Activated CD4-positive, alpha-beta T cell treated with anti-CD3 and anti-CD28 coated beads, Interleukin-2, amount 10 ng/mL, durations not matched to agents 24 days and 14 days (primary cell): ENCODE results near the gene FANCI. TPM values are rescaled to one million over a fixed set of nuclear protein-coding genes. Genes with fewer than 3 reads are reported as not detected.

Experiments used
- DNase-seq: peaks from one replicate; pipeline ENCODE4 v3.0.0; 2022
- H3K27ac Mint-ChIP-seq: one replicate; pipeline ENCODE4 v1.8.0; 2022; ENCODE audit warnings: mild to moderate bottlenecking, mixed read lengths
- H3K27me3 Mint-ChIP-seq: one replicate; pipeline ENCODE4 v1.8.0; 2022; ENCODE audit warnings: mixed read lengths
- H3K36me3 Mint-ChIP-seq: one replicate; pipeline ENCODE4 v1.8.0; 2022; ENCODE audit warnings: low read depth, mild to moderate bottlenecking, mixed read lengths
- H3K4me1 Mint-ChIP-seq: one replicate; pipeline ENCODE4 v1.8.0; 2021; ENCODE audit warnings: mixed read lengths
- H3K4me3 Mint-ChIP-seq: one replicate; pipeline ENCODE4 v1.8.0; 2022; ENCODE audit warnings: mild to moderate bottlenecking, moderate library complexity, mixed read lengths
- H3K9me3 Mint-ChIP-seq: one replicate; pipeline ENCODE4 v1.8.0; 2021; ENCODE audit warnings: mixed read lengths
- intact Hi-C: fragments of 100-400 bp; cut with micrococcal nuclease; formaldehyde crosslinking; loops from one replicate; pipeline ENCODE4 v1.15.1; 2023
- total RNA-seq: library from RNA; stranded (reverse); gene quantifications from 2 replicates; pipeline ENCODE4 v1.2.3, GENCODE V29; 2022

FANCI gene
- total RNA-seq: 189 and 210 TPM in 2 replicates

- Mint-ChIP-seq H3K4me3 (peak within 1 kb of the TSS; percentile 97), H3K36me3 (peaks cover 36% of the 10 kb centered on the region), H3K9me3 (no peaks in the 10 kb centered on the region), H3K4me1 (peaks cover 38% of the 10 kb centered on the region), H3K27me3 (peaks cover 11% of the 10 kb centered on the region), H3K27ac (peak within 1 kb of the TSS; percentile 96)
- peak; percentile 99 for DNase-seq
- intact Hi-C loops: loop anchor here (1.0 to 5.0 kb wide), 4 partner anchors 37 to 187 kb away; partner anchors contain the start of gene POLG
Measured at GRCh38 chr15:89243691-89244573, at the start of gene FANCI. TSS of gene FANCI (plus strand) at chr15:89243979. CDS start at chr15:89247648, 3,669 bp downstream.

DNA sequence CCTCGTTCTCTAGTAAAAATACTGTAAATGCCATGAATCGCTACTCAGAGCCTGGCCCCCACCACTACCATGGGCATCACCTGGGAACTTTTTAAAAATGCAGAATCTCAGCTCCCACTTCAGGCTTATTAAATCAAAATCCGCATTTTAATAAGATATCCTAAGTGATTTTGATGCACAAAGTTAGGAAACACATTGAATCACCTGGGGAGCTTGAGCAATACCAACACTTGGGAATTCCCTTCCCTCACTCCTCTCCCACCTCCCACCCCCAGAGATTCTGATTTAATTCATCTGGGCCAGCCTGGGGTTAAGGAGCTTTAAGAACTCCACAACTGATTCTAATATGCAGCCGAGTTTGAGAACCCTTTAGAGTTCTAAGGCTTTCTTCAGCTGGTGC, 49.2 kb upstream of the FANCI start:
- H3K4me1 Mint-ChIP-seq: peaks cover 13% of the 10 kb centered on the region
- H3K36me3 Mint-ChIP-seq: peaks cover 47% of the 10 kb centered on the region

DNA sequence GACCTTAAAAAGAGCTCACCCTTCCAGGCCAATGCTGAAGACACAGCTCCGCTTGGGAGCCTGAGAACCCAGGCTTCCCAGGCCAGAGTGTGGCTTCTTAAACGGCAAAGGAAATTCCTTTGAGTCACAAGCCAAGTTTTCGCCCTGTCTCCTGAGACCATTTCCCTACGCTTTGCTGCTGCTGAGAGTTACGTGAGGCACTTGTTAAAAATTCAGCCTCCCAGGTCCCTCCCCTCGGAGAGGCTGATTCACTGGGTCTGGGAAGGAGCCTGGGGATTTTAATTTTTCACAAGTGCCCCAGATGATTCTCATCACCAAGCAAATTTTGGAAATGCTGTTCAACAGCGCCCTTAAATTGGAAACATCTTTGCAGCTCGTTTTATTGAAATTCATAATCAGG, 47.9 kb upstream of the FANCI start:
- DNase-seq: no peak
- Mint-ChIP-seq H3K27ac (no peak overlapping the region), H3K27me3 (no peaks in the 10 kb centered on the region), H3K9me3 (no peaks in the 10 kb centered on the region), H3K4me1 (peaks cover 13% of the 10 kb centered on the region), H3K36me3 (peaks cover 45% of the 10 kb centered on the region), H3K4me3 (no peak overlapping the region)
- intact Hi-C loops: no loop called here

More for the DNA sequence above, 49.2 kb upstream of the FANCI start:
- H3K9me3 Mint-ChIP-seq: no peaks in the 10 kb centered on the region
- H3K27me3 Mint-ChIP-seq: no peaks in the 10 kb centered on the region
- H3K27ac Mint-ChIP-seq: no peak overlapping the region
- DNase-seq: no peak
- H3K4me3 Mint-ChIP-seq: no peak overlapping the region
- intact Hi-C loops: no loop called here

- Mint-ChIP-seq H3K36me3 (peaks cover 43% of the 10 kb centered on the region), H3K4me1 (peaks cover 13% of the 10 kb centered on the region), H3K4me3 (no peak overlapping the region), H3K27me3 (no peaks in the 10 kb centered on the region), H3K27ac (no peak overlapping the region), H3K9me3 (no peaks in the 10 kb centered on the region)
- no peak for DNase-seq
- intact Hi-C loops: no loop called here
Measured at GRCh38 chr15:89196241-89196640, 47.5 kb upstream of the FANCI start.

- H3K27ac Mint-ChIP-seq: peak overlapping the region; percentile 54
- no peak for DNase-seq
- no peak overlapping the region for H3K4me3 Mint-ChIP-seq
- H3K27me3 Mint-ChIP-seq: no peaks in the 10 kb centered on the region
- H3K36me3 Mint-ChIP-seq: peaks cover 44% of the 10 kb centered on the region
- intact Hi-C loops: no loop called here
- H3K9me3 Mint-ChIP-seq: no peaks in the 10 kb centered on the region
- peaks cover 12% of the 10 kb centered on the region for H3K4me1 Mint-ChIP-seq
Measured at GRCh38 chr15:89196994-89197393, 46.8 kb upstream of the FANCI start.

DNA sequence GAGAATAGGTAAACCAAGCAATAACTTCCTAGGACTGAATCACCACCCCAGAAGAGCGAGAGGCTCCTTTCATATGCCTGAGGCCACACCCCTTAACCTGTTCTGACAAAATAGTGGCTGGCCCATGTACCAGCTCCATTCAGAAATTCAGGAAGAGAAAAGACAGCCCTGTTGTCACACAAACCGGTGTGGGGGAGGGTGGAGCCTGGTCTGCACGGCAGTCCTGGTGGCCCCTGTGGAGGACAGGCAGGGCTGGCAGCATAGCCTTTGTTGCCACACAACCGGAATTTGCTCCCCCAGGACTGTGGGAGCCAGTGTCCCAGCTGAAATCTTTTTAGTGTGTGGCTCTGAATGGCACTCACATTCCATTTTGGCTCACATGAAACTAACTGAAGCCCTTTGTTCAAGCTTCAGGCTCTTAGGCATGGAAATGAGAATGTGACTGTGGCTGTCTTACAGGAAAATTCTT, 46.2 kb upstream of the FANCI start:
- Mint-ChIP-seq H3K36me3 (peaks cover 41% of the 10 kb centered on the region), H3K9me3 (no peaks in the 10 kb centered on the region), H3K4me1 (peaks cover 11% of the 10 kb centered on the region), H3K27me3 (no peaks in the 10 kb centered on the region), H3K27ac (peak overlapping the region; percentile 54), H3K4me3 (no peak overlapping the region)
- DNase-seq: no peak
- intact Hi-C loops: no loop called here

GRCh38 chr15:89198196-89198595, 45.6 kb upstream of the FANCI start:
- H3K4me1 Mint-ChIP-seq: peaks cover 8% of the 10 kb centered on the region
- no peaks in the 10 kb centered on the region for H3K27me3 Mint-ChIP-seq
- peaks cover 35% of the 10 kb centered on the region for H3K36me3 Mint-ChIP-seq
- intact Hi-C loops: no loop called here
- H3K27ac Mint-ChIP-seq: peak overlapping the region; percentile 29
- no peaks in the 10 kb centered on the region for H3K9me3 Mint-ChIP-seq
- no peak overlapping the region for H3K4me3 Mint-ChIP-seq
- DNase-seq: no peak

DNA sequence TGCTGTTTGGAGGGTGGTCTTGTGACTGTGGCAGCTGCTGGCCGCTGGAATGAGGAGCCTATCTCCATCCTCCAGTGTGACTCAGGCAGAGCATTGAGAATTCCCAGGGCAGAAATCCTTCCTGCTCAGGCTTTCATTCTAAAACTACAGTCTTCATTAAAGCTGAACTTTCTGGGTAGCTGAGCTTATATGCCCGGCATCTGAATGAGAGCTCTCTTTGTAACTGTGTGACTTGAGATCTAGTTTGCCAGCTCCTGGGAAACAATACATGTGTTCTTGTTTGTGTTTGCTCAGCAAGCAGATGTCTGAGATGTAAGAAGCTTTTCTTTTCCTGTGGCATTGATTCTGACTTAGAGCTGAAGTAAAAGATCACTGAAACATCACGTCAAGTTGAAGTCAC, 44.8 kb upstream of the FANCI start:
- no peak overlapping the region for H3K4me3 Mint-ChIP-seq
- H3K27ac Mint-ChIP-seq: peak overlapping the region; percentile 37
- peaks cover 3% of the 10 kb centered on the region for H3K9me3 Mint-ChIP-seq
- peaks cover 13% of the 10 kb centered on the region for H3K4me1 Mint-ChIP-seq
- no peak for DNase-seq
- intact Hi-C loops: no loop called here
- no peaks in the 10 kb centered on the region for H3K27me3 Mint-ChIP-seq
- H3K36me3 Mint-ChIP-seq: peaks cover 36% of the 10 kb centered on the region

DNA sequence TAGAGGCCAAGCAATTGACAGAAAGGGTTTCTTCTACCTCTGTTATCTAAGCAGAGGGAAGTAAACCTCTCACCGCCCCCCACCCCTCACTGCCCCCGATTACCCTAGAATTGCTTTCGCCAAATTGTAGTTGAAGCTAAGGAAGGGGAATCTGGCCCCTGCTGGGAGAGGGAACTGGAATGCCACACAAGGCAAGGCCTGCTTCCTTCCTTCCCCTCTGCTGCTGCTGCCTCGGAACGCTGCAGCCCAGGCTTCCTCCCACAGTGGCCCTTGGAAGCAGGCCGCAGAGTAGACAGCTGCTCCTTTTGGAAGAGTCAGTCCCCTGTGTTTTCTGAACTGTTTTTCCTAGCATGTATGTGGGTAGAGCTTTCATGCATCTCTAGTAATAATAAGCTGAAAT, 44.0 kb upstream of the FANCI start:
- no peak for DNase-seq
- Mint-ChIP-seq H3K9me3 (peaks cover 3% of the 10 kb centered on the region), H3K27ac (no peak overlapping the region), H3K4me3 (no peak overlapping the region), H3K4me1 (peaks cover 21% of the 10 kb centered on the region), H3K36me3 (peaks cover 33% of the 10 kb centered on the region), H3K27me3 (no peaks in the 10 kb centered on the region)
- intact Hi-C loops: no loop called here

GRCh38 chr15:89200182-89200581, 43.6 kb upstream of the FANCI start:
- Mint-ChIP-seq H3K27ac (no peak overlapping the region), H3K4me1 (peaks cover 24% of the 10 kb centered on the region), H3K4me3 (no peak overlapping the region), H3K27me3 (no peaks in the 10 kb centered on the region), H3K36me3 (peaks cover 33% of the 10 kb centered on the region), H3K9me3 (peaks cover 3% of the 10 kb centered on the region)
- DNase-seq: no peak
- intact Hi-C loops: no loop called here

GRCh38 chr15:89201465-89202005, 42.2 kb upstream of the FANCI start:
- intact Hi-C loops: no loop called here
- Mint-ChIP-seq H3K36me3 (peaks cover 24% of the 10 kb centered on the region), H3K27me3 (no peaks in the 10 kb centered on the region), H3K4me3 (no peak overlapping the region), H3K4me1 (peaks cover 28% of the 10 kb centered on the region), H3K27ac (no peak overlapping the region), H3K9me3 (peaks cover 3% of the 10 kb centered on the region)
- no peak for DNase-seq

DNA sequence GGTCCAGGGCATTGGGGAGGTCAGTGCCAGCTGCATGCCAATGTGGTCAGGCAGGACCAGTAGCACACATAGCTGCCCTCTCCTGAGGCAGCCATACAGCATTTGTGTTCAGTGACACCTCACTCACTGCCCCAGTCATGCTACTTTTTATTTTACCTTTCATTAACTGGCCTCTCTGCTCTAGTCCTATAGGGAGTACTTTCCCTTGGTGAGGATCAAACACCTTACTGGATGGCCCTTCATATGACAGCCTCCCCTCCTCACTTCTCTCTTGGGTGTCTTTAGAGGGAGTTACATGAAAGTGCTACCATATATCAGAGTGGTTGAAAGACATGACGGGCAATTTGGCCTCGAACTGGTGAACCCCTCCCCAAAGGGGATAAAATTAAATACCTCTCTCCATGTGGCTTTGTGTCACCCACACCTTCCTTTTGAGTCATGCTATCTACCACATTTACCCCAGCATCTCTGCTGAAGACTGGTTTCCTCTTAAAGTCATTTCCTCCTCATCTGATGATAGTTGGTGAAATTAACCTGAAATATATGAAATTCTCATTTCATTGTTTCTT, 40.0 kb upstream of the FANCI start:
- H3K4me1 Mint-ChIP-seq: peaks cover 30% of the 10 kb centered on the region
- peaks cover 3% of the 10 kb centered on the region for H3K9me3 Mint-ChIP-seq
- peak; percentile 82 for DNase-seq
- H3K27ac Mint-ChIP-seq: peak overlapping the region; percentile 80
- peaks cover 18% of the 10 kb centered on the region for H3K36me3 Mint-ChIP-seq
- H3K27me3 Mint-ChIP-seq: no peaks in the 10 kb centered on the region
- intact Hi-C loops: loop anchor here (1.0 kb wide), 2 partner anchors 23 to 41 kb away; no protein-coding TSS in a partner anchor
- H3K4me3 Mint-ChIP-seq: peak overlapping the region; percentile 70

- H3K9me3 Mint-ChIP-seq: peaks cover 3% of the 10 kb centered on the region
- peaks cover 30% of the 10 kb centered on the region for H3K4me1 Mint-ChIP-seq
- no peaks in the 10 kb centered on the region for H3K27me3 Mint-ChIP-seq
- intact Hi-C loops: loop anchor here (5.0 kb wide), 2 partner anchors 106 to 126 kb away; partner anchors contain the start of gene POLG
- DNase-seq: no peak
- H3K27ac Mint-ChIP-seq: peak overlapping the region; percentile 23
- peak overlapping the region; percentile 5 for H3K4me3 Mint-ChIP-seq
- H3K36me3 Mint-ChIP-seq: peaks cover 13% of the 10 kb centered on the region
Measured at GRCh38 chr15:89205991-89206585, 37.7 kb upstream of the FANCI start.
